GM18519 (cell line): ENCODE data around the gene TOX2.
A peak's percentile ranks its signal among the peaks of the same experiment; 100 is the strongest.

Experiments
- ATAC-seq: cut with Tn5 transposase; IDR thresholded peaks from one replicate; pipeline ENCODE4 v1.9.1; 2021; ENCODE audit warnings: mild to moderate bottlenecking, moderate library complexity; ENCODE audit not compliant: unreplicated experiment, low FRiP score

Gene TOX2, protein sequence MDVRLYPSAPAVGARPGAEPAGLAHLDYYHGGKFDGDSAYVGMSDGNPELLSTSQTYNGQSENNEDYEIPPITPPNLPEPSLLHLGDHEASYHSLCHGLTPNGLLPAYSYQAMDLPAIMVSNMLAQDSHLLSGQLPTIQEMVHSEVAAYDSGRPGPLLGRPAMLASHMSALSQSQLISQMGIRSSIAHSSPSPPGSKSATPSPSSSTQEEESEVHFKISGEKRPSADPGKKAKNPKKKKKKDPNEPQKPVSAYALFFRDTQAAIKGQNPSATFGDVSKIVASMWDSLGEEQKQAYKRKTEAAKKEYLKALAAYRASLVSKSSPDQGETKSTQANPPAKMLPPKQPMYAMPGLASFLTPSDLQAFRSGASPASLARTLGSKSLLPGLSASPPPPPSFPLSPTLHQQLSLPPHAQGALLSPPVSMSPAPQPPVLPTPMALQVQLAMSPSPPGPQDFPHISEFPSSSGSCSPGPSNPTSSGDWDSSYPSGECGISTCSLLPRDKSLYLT

GRCh38 chr20:43914311-43915210 is at the start of gene TOX2:
Gene TOX2 (plus strand): TSS chr20:43914852. CDS start chr20:43914892, 40 bp downstream.
- ATAC-seq = peak; percentile 44

GRCh38 chr20:43868091-43868490 is 46.6 kb upstream of the TOX2 start:
- no peak for ATAC-seq

GRCh38 chr20:43870484-43870883 is 44.2 kb upstream of the TOX2 start:
- ATAC-seq = no peak

DNA sequence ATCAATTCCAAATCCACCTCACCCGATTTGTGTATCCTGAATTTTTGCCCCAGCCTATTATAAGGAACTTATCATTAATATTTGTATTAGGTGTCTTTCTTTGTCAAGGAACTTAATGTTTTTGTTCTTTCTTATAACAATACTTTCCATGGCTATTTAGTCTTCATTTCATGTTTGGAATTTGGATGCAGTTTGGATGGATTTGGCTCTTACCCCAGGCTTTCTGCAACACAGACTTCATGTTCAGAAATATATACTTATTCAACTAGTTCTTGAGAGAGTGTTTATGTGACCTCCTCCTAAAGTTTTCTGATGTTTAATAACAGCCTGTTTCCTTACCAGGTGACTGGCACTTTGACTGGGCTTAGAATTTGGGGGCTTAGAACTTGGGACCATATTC is 35.9 kb upstream of the TOX2 start:
- ATAC-seq = no peak

DNA sequence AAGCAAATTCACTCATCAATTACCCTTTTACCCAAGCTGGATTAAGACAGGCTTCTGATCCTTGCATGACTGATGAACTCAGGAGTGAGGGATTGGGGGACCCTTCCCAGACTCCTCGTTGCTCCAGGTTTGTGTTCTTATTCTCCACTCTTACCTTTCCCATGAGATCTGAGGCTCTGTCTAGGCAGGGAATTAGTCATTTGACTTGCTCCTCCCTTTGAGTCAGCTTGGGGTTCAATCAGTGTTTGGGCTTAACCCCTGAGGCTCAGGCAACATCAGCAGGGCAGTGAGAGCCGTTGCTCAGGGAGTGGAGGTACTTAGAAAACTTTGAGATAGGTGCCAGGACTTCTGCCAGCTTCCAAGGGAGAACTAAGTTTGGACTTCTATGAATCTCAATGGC is 20.7 kb upstream of the TOX2 start:
- ATAC-seq = no peak

- no peak for ATAC-seq
Measured at GRCh38 chr20:43894491-43894890, 20.2 kb upstream of the TOX2 start.

GRCh38 chr20:43895235-43895634 is 19.4 kb upstream of the TOX2 start:
- no peak for ATAC-seq

DNA sequence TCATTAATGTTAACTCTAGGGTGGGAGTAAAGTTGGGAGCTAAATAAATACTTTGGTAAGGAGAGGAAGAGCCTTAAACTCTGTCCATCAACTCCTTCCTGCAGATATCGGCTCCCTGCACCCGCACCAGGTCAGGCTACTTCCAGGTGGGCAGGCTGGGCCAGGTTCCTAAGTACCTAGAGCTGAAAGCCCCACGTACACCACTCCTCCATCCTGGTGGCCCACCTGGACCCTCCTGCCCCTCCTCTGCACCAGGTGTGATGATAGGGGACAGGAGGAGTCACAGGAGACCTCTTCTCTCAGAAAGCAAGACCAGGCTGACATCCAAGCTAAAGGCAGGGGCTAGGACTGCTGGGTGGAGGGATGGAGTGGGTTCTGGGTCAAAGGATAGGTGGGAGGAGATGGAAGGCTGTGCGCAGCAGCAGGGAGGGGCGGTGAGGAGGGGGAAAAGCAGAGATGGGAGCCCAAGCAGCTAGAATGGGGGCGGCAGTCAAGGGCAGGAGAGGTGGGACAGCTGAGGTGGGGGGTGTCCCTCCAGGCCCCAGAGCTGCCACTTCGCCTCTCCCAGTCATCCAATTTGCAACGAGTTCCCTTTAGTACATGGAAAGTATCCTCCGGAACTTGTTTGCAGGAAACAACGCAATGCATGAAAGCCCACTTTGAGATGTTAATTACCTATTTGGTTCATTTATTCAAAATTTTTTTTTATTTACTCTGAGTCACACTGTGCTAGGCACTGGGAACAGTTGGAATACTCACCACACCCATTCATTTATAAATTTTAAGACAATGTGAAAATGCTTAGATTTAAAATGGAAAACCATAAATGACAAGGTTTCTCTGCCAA is 15.2 kb upstream of the TOX2 start:
- no peak for ATAC-seq

DNA sequence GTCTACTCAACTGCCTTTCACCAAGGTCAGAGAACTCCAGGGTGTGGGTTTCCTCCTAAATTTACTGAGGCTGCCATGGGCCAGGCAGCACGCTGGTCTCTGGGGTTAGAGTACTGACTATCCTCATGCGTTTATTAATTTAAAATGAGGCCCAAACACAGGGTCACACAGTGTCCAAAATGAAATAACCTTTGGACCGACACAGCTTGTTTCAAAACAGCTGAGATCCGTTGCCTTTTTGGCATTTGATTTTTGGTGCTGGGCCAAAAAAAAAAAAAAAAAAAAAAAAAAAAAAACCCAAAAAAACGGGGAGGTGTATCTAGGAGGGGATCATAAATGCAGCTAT is 14.6 kb upstream of the TOX2 start:
- no peak for ATAC-seq

DNA sequence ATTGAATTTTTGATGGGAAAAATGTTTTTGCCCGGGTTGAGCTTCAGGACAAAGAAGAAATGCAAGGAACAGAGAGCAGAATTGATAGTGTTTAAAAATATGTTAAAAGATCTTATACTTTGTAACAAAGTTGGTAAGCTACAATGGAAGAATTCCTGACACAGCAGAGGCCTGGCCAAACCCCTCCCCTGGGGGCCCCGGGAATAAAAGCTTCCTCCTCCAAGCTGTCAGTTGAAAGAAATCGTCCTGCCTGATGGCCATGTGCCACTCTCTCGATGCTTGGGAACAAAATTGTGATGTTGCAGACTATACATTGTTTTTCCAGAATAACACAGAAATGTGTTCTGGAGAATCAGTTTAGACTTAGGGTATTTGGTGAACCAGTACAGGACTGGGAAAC is 14.2 kb upstream of the TOX2 start:
- ATAC-seq = no peak

DNA sequence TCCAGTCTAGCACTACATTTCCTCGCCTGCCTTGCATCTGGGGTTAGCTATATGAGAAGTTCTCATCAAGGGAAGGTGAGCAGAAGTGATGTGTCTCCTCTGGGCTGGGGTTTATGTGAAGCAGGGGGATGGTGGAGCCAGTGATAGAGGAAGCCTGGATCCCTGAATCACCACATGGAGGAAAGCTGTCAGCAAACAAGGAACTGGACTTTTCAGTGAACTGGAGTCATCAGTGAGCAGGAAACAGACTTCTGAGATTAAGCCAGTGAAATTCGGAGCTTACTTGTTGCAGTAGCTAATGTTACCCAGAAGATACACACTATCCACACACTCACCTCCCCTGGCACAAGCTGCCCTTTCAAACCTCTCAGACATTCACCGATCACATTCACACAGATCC is 13.4 kb upstream of the TOX2 start:
- ATAC-seq = no peak

GRCh38 chr20:43903953-43904826 is 10.5 kb upstream of the TOX2 start:
- no peak for ATAC-seq

- ATAC-seq = no peak
Measured at GRCh38 chr20:43904827-43905177, 9.8 kb upstream of the TOX2 start.

DNA sequence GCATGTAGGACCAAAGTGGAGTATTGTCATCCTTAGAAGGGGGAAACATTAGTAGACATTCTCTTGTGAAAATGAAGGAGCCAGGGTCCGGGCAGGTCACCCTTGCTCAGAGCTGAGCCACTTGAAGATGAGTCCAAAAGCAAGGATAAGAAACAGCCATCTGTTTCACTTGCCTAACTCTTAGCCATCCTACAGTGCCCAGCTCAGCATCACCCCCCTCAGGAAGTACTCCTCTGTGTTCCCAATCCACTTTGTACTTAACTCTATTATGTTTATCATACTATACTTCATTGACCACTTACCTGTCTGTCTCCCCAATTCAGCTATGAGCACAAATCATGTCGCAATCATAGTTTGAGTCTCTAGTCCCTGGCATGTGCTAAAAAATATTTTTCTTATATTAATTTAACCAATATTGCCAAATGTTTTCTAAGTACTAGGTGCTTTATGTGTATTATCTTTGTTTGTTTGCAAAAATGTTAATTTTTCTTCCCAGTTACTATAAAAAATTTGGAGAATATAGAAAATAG is 8.1 kb upstream of the TOX2 start:
- no peak for ATAC-seq

- no peak for ATAC-seq
Measured at GRCh38 chr20:43909211-43909610, 5.4 kb upstream of the TOX2 start.

- no peak for ATAC-seq
Measured at GRCh38 chr20:43909720-43910119, 4.9 kb upstream of the TOX2 start.

DNA sequence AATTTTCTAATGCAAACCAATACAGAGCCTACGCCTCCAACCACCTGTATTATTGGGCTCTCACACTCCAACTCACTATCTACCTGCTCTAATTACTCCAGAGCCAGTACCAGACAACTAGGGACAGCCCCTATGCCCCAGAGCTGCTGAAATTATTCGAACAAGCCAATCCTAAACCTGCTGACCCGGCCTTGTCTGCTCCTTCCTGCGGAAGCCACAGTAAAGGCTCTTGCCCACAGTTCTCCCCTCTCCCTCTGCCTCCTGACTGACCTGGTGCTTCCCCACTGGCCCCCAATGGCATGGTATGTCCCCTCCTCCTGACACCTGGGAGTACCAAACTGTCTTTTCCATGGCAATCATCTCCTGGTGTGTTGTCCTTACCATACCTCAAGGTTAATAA is 4.1 kb upstream of the TOX2 start:
- no peak for ATAC-seq

- ATAC-seq = no peak
Measured at GRCh38 chr20:43911066-43911465, 3.6 kb upstream of the TOX2 start.

DNA sequence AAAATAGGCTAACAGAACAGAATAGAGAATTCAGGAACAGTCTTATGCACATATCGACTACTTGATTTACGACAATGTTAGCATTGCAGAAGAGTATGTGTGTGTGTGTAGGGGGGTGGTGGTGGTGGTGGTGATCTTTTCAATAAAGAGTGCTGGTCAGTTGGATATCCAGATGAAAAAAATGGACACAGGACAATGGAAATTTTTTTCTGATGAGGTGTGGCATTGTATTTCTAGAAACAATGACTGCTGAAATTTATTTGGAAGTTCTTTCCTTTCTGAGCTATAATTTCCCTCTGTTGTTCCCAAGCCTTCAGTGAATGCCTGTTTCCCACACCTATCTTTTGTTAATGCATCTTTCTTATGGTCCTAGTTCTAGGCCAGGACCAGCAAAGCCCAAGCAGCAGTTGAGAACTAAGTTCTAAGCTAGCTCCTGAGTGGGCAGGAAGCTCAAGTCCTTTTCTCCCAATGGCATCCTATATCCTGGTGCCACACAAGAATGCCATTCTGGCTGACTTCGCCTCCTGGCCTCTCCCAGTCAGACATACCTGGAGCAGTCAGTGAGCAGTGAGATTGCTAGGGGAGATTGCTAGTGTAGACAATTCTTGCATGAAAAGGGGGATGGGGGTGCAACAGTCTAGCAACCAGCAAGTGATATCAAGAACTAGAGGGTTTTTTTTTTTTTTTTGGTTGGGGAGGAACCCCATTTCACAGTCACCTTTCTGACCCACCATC is 1.2 kb upstream of the TOX2 start:
- ATAC-seq = no peak
